Measurements from ENCODE around the gene CCDC178.
"Not testable (repeated sequence)": the region's sequence is repeated elsewhere in the genome, so short reads cannot be mapped to it uniquely, and the experiment has no call there.

CCDC178 gene

GRCh38 chr18:32983721-32984120 lies 456.8 kb downstream of the CCDC178 start:
- DNase-seq (ENCODE audit: low spot score): no peak

- DNase-seq (ENCODE audit: low spot score): no peak
These were observed 459.6 kb downstream of the CCDC178 start for GRCh38 chr18:32980896-32981295.

GRCh38 chr18:32975501-32975900 lies 465.0 kb downstream of the CCDC178 start:
- DNase-seq (ENCODE audit: low spot score): no peak

GRCh38 chr18:32975163-32975436 lies 465.4 kb downstream of the CCDC178 start:
- DNase-seq (ENCODE audit: low spot score): no peak

- DNase-seq (ENCODE audit: low spot score): no peak
These were observed 465.9 kb downstream of the CCDC178 start for GRCh38 chr18:32974421-32975162.

DNA sequence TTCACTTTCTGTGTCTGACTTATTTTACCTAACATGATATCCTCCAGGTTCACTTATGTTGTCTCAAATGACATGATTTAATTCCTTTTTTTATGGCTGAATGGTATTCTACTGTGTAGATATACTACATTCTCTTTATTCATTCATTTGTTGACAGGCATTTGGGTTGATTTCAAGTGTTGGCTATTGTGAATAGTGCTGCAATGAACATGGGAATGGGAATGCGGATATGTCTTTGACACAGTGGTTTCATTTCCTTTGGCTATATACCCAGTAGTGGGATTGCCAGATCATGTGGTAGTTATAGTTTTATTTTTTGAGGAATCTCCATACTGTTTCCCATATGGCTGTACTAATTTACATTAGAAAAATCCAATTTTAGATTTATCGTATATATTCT lies 472.3 kb downstream of the CCDC178 start:
- no peak for DNase-seq (ENCODE audit: low spot score)

DNA sequence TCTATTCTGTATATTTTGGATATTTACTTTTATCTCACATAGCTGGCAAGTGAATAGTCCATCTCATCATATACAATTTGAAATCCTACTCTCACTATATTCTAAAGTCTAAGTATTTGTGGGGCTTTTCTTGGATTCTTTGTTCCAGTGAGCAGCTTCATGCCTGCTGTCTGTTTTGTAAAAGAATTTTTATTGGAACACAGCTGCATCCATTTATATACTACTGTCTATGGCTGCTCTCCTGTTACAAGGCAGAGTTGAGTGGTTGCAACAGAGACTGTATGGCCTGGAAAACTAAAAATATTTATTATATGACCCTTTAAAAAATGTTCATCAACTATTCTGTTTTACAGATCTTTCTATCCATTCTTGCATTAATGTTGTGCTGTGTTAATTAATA lies 474.4 kb downstream of the CCDC178 start:
- no peak for DNase-seq (ENCODE audit: low spot score)

DNA sequence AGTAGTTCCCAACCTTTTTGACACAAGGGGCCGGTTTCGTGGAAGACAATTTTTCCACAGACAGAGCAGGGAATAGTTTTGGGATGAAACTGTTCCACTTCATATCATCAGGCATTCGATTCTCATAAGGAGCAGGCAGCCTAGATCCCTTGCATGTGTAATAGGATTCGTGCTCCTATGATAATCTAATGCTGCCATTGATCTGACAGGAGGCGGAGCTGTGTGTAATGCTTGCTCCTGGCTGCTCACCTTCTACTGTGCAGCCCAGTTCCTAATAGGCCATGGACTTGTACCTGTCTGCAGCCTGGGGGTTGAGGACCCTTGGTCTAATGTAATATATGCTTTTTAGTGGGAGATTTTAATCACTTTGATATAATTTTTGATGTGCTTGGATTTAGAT lies 479.0 kb downstream of the CCDC178 start:
- DNase-seq (ENCODE audit: low spot score): no peak

- no peak for DNase-seq (ENCODE audit: low spot score)
These were observed 481.8 kb downstream of the CCDC178 start for GRCh38 chr18:32958746-32959145.

GRCh38 chr18:32956591-32957315 lies 483.8 kb downstream of the CCDC178 start:
- DNase-seq (ENCODE audit: low spot score): peak; percentile 4

DNA sequence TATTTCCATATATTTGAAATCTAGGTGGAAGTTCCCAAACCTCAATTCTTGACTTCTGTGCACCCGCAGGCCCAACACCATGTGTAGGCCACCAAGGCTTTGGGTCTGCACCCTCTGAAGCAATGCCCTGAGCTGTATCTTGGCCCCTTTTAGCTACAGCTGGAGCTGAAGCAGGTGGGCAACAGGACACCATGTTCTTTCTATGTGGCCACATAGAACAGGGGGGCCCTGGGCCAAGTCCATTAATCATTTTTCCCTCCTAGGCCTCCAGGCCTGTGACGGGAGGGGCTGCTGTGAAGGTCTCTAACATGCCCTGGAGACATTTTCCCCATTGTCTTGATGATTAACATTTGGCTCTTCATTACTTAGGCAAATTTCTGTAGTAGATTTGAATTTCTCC lies 488.2 kb downstream of the CCDC178 start:
- DNase-seq (ENCODE audit: low spot score): not testable (repeated sequence)

GRCh38 chr18:32937597-32937996 lies 502.9 kb downstream of the CCDC178 start:
- DNase-seq (ENCODE audit: low spot score): no peak

DNA sequence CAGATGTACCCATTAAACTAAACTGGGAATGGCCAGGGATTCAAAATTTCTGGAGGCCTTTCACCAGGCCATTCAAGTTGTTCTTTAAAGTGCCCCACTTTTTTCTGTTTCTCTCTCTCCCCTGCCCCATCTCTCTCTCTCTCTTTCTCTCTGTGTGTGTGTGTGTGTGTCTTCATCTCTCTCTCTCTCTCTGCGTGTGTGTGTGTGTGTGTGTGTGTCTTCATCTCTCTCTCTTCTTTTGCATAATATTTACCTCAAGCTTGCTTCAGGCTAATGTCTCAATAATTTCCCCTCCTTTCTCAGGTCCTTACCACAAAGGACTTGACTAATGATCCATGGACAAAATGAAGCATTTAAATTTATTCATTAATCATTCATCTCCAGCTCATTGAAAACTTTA lies 503.5 kb downstream of the CCDC178 start:
- DNase-seq (ENCODE audit: low spot score): no peak

DNA sequence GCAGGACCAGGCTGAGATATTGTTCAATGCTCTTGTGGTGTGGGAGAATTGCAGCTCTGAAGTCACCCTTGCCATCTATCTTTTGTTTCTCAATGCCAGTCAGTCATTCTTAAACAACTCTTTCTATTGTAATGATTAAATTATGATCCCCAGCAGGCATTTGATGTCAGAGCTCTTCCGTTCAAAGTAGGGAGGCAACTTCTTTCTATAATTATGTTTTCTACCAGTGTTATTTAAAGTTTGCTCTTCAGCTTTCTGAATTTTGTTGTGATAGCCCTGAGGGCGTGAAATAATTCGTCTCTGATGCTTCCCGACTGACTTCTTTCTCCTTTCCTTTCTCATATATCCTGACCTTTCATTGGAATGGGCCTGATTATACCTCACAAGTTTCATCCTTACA lies 506.3 kb downstream of the CCDC178 start:
- no peak for DNase-seq (ENCODE audit: low spot score)

GRCh38 chr18:32930695-32931301 lies 509.7 kb downstream of the CCDC178 start:
- DNase-seq (ENCODE audit: low spot score): no peak

DNA sequence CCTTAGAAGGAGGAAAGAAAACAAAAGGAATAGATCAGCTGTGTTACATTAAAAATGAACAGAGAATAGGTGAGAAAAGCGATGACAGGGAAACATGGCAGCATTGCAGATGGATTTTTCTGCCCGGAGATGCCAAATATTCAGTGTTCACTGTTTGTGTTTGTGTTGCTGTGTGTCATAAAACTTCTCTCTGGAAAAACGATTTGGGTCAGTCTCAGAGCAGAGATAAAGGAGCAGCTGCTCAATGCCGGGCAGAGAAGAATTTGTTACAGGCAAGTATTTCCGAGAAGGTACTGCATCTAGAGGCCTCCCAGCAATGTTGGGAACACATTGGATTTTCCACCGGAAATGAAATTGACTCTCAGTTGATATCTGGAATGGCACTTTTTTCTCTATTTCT lies 511.3 kb downstream of the CCDC178 start:
- DNase-seq (ENCODE audit: low spot score): no peak

DNA sequence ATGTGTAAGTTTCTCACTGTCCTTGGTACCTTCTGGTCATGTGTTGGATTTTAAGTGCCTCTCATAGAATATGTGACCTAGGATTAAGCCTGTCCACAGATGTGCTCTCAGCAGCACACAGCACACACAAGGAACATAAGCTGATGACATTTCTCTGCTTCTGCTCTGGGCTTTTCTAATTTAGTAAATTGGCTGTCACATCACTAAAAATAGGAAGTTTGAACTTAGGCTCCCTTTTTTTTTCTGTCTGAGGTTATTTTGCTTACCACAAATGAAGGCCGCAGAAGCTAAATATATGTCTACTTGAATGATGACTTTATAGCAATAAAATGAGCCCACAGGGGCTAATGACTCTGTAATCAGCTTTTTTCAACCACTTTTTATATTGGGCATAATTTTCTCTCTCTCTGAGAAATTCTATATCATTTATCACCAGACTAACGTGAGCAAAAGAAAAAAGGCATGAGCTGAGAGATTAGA lies 517.5 kb downstream of the CCDC178 start:
- DNase-seq (ENCODE audit: low spot score): no peak

GRCh38 chr18:32920796-32921787 lies 519.4 kb downstream of the CCDC178 start:
- DNase-seq (ENCODE audit: low spot score): no peak

DNA sequence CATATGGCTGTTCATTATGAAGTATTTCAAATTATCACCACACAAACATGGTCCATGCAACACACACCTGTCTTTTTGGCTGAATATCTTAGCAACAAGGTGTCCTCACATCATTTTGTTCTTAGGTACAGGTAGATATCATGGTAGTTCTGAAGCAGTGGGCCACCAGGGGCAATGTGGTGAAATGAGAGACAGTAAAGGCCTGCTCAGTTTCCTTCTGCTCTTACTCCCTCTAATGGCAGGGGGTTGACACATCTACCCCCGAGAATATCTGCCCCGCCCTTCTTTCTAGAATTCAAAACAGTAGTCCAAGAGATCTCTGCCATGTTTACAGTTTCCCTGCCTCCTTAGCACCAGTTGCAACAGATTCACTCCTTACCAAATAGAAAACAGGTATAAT lies 520.7 kb downstream of the CCDC178 start:
- peak; percentile 4 for DNase-seq (ENCODE audit: low spot score)

DNA sequence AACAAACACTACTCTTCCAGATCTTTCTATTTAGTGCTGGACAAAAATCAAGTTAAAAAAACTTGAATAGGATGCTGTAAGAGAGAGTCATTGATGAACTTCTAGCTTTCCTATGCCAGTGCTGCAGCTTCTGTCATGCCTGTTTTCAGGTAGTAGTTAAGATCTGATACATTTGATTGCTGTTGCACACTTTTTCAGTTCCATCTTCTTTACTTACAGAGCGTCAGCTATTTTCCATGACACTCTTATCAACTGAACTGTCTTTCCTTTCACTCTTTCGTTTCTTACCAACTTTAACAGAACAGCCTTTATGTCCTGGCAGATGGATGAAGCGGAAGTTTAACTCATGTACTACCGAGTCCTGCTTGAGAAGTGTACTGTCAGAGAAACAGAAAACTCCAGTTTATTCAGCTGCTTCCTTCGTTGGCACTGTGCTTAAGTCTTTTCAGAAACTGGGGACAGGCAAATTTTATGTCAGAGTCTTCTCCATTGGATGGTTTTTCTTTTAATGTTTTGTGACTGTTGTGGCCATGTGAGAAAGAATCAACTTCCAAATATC lies 521.8 kb downstream of the CCDC178 start:
- DNase-seq (ENCODE audit: low spot score): no peak

DNA sequence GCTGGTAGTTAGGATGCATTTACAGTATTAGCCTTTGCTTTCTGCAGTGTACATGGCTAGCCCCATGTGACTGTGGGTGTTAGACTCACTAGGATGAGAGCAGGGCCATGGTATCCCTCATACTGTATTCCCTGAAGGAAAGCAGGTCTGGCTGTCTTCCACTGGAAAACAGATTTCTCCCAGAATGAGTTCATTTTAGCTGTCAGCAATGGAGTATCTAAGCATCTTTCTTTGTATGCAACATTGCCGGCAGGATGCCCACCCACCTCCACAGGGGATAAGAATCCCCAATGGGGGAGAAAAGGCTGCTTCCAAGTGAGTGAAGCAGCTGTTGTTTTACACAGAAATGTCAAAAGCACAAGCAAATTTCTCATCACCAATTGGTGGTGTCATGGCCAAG lies 525.0 kb downstream of the CCDC178 start:
- DNase-seq (ENCODE audit: low spot score): no peak
